NCI-H146 treated with DMSO at 0.1 percent for 48 hours (cell line): ENCODE results near the gene IMMP2L.

Source experiments
- DNase-seq: peaks from one replicate; lab custom pipeline; 2025; ENCODE audit not compliant: unreplicated experiment; lab: John Stamatoyannopoulos, UW

Gene IMMP2L

DNA sequence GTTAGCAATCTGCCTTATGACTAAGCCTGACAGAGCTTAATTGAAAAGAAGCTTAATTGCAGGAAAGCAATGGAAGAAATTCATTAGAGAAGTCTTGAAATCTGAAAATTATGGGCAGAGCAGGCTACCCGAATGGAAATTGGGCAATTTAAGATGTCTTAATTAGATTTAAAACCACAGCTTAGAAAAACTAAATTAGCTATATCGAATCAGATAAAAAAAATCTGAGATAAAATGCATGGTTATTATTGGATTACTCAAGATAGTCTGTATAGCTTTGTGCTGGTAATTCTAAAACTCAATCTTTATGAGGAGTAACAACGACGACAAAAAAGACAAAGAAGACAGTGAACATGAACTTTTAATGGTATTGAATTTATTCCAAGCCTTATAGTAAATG lies 719.5 kb downstream of the IMMP2L start:
- DNase-seq = no peak

DNA sequence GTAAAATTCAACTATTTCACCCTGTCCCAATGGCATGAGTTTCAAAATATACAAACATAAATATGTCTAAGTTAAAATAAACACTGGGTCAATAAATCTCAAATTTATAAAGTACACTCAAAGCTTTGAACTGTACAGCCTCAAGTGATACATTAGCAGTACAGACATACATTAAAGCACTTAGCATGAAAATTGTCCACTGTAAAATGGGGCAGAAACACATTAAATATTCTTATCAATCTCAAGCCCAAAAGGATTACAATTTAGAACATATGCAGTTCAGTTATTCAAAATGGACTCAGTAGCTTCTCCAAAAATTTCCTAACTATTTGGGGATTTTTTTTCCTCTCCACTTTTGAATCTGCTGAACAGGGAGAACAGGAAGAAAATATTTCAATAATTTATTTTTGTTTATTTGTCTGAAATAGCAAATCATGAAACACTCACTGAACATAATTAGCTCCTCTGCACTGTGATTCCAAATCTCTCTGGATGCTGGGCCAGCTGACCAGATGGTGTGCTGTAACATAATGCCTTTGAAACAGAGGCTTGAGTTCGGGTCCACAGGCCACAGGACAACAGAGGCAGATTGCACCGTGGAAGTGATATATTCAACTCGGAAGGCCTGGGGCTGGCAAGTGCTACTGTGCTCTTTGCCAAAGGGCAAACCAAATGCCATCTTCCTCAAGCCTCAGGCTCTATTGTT lies 720.3 kb downstream of the IMMP2L start:
- DNase-seq = no peak

DNA sequence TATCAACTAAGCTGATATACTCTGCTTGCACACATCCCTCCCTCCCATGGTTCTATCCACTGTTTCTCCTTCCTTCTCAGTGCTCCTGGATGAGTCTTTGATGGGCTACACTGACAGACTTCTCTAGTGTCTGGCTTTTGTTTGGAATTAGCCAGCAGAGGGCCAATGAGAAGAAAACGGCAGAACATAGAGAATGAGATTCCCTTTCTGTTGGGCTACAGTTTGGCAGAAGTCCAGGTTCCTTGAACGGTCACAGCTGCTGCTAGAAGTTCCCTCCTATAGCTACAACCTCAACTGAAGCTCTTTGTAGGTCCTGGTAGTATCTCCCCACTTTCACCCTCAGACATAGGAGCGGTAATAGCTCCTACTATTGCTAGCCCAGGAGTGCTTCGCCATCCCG lies 722.4 kb downstream of the IMMP2L start:
- DNase-seq = peak; percentile 82

DNA sequence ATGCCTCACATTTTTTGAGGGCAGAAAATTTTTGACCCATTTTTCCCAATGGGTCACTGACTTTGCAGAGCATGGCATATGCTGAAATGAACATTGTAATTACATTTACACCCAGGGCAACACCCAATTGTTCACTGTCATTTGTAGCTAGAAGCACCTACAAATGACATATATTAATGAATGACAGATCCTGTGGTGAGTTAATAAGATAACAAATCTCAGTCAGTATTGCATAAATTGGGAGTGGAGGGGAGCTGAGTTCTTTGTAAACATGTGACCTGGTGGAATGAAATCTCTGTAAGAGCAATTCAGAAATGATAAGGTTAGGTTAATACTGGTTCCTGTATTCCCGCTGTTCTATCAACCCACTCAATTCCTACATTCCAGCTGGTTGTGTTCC lies 726.4 kb downstream of the IMMP2L start:
- DNase-seq = no peak

- DNase-seq = no peak
These were observed 727.1 kb downstream of the IMMP2L start for GRCh38 chr7:110835218-110835617.

- no peak for DNase-seq
These were observed 730.9 kb downstream of the IMMP2L start for GRCh38 chr7:110831419-110831818.

DNA sequence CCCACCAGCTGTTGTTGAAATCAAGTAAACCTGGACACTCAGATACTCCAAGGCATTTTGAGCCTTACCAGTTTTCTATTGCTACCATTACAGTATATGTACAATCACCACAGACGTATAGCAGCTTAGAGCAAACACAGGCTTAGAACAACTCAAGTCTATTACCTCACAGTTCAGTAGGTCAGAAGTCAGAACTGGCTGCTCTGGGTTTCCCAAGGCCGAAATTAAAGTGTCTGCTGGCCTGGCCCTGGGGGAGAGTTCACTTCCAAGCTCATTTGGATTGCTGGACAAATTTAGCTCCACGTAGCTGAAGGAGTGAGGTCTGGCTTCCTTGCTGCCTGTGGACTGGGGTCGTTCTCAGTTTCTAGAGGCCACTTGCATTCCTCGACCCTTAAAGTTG lies 731.5 kb downstream of the IMMP2L start:
- no peak for DNase-seq

DNA sequence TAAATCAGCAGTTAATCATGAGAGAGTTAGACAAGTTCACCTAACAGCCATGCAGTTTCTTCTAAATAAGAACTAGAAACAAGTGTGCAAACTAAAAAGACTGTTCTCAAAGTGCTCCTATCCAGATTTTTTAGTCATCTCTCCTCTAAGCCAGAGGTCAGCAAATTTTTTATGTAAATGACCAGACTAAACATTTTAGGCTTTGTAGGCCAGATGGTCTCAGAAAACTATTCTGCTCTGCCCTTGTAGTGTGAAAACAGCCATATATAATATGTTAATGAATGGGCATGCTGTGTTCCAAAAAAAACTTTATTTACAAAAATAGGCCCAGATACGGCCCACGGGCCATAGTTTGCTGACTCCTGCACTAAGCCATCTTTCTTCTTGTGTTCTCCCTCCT lies 734.4 kb downstream of the IMMP2L start:
- DNase-seq = no peak

DNA sequence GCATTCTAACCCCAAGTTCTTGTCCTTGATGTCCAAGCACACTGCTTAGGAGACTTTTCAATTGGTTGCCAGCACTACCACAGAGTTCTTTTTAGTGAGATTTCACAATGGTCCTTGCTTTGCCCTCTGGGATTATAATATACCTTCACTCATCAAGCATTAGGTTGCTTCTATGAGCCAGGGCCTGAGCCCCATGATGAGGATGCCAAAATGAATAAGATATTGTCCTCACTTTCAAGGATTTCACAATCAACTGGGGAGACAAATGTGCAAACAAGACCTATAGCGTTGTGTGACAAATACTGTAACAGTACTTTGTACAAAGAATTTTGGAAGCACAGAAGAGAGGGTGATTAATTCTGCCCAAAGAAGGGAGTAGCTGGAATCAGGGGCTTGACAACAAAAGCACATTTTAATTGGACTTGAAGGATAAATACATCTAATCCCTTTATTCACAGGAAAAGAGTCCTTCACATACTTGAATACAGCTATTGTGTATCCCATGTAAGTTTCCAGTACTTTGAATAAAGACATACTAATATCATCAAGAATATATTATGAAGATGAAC lies 734.9 kb downstream of the IMMP2L start:
- DNase-seq = no peak

- DNase-seq = no peak
These were observed 748.3 kb downstream of the IMMP2L start for GRCh38 chr7:110813986-110814385.

DNA sequence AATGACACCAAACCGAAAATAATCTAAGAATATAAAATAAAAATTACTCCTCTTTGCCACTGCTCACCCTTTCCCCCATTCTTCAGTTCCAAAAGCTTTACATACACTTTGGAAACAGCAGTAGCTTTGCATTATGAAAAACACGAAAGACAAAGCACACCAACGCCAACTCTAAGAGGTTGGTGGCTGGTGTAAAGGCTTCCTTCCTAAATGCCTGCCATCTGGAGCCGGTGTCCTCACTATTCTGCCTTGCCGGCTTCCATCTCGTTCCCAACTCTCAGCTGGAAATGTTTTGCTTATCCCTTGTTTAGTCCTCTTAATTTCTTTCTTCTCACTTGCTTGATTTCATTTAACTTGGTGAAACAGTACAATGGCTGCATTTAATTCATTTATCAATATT lies 752.5 kb downstream of the IMMP2L start:
- DNase-seq = no peak

DNA sequence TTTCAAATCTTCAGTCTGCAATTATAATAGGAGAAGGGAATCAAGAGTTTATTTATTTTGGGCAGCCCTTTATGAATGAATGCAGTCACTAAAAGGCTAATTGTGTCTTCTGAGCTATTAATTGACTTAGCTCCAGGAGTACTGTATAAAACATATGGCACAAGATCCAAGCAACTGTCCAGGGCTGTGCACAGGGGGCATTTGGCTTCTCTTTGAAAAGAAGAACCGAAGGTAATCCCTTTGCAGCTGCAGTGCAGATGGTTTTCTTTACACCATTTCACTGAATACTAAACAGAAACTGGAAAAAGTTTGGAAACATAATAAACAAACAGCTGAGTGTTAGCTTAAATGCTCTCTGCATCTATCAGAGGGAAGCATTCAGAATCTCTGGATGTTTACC lies 753.9 kb downstream of the IMMP2L start:
- DNase-seq = no peak

- no peak for DNase-seq
These were observed 757.8 kb downstream of the IMMP2L start for GRCh38 chr7:110804501-110804900.

GRCh38 chr7:110803602-110804143 lies 758.6 kb downstream of the IMMP2L start:
- DNase-seq = no peak

DNA sequence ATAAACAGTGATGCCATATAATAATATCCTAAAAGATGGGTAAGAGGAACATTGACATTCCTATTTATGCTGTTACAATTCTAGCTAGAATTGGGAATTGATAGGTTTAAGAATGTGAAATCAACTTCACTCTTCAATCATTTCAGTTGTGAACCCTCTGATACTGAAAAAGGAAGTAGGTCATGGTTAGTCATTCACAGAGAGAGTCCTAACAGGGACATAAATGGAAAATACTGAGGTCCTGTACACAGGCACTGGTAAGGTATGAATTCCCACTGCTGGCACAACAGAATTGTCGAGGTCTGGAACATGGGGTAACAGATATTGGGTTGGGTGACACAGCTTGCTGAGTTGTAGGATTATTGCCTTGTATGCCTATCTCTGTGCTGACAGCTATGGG lies 760.8 kb downstream of the IMMP2L start:
- no peak for DNase-seq

DNA sequence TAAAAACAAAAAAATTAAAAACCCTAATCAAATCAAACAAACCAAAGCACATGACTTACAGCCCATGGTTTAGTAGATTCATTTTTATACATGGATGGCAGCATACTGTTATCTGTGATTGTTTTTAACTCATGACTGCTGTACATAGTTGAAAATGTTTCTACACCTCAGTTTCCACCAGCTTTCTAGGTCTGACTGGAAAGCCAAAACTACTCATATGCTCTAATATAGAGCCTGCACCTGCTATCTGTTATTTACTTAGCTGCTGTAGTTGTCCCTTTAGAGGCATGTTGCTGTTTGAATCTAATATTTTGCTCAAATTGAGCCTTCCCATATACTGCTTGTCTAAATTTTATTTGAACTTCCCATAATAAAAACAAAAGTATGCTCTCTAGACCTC lies 761.3 kb downstream of the IMMP2L start:
- DNase-seq = no peak

- no peak for DNase-seq
These were observed 764.6 kb downstream of the IMMP2L start for GRCh38 chr7:110797656-110798055.

DNA sequence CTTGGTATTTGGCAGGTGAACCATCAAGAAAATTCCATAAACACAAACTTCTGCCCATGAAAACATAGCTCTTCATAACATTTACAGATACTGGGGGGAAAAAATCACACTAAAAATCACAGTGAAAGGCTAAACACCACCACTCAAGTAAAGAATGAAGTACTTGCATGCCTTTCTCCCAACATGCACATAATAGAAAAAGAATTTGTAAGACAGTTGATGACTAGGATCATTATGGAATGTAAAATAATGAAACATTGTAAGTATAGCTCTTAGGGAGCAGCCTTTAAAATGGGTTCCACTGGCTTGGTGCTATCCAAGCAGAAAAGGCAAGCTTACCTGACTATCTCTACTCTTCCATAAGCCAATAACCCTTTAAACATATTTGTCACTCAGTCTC lies 771.3 kb downstream of the IMMP2L start:
- no peak for DNase-seq

DNA sequence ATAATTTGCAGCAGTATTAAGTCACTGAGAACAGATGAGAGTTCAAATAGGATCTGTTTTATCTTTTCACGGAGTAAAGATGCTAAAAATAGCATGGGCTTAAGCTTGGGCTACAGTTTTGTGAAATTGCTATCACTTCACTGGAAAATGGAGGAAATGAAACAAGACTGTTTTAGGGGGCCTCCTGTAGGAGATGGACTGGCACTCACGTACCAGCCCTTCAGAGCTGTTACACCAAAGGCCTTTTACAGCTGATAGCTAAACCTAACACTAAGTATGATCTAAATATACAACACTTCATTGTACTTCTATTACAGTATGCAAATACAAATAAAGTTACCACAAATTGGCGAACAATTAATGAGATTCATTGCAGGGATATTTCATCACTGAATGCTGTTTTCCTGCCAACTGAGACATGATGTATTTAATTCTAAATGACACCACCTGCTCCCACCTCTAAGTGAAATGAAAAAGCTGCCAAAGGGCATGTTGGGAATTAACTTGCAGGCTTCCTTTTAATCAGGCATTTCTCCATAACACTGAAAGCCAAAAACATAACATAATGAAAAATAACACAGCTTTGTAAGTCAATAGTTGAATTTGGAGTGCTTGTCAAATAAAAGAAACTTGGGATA lies 775.8 kb downstream of the IMMP2L start:
- peak; percentile 11 for DNase-seq

DNA sequence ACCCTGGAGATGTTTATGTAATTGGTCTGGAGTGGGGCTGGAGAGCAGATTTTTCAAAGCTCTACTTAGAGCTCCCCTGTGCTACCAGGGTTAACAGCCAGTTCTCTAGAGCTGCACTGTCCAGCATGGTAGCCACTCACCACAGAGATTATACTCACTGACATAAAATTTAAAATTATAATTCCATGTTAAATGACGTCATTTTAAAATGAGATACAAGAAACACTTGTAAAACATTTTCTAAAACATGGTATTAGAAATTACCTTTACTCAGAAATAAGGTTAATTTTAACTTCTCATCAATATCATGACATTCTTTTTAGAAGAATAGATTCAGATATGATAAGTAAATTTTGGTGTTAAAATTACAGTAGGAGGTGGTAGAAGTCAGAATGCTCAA lies 777.5 kb downstream of the IMMP2L start:
- DNase-seq = no peak

- peak; percentile 22 for DNase-seq
These were observed 781.6 kb downstream of the IMMP2L start for GRCh38 chr7:110780712-110781111.

DNA sequence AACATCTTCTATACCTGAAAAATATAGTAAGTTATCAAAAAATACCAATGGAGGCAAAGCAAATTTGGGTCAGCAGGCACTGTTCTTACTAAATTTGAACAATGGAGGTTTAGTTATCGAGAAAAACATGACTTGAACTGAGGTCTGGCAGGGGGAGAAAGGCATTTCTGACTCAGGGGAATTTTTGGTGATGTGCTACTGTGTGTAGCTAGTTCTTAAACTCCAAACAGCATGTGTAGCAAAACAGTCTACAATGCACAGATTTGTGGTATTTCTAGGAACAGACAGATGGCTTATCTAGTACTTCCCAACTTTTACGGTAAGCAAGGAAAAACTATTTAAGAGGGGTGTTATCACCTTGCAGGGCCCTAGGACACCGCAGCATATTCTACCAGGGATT lies 783.0 kb downstream of the IMMP2L start:
- DNase-seq = no peak
